Dermis microvascular lymphatic vessel endothelial cell (primary cell): ENCODE data around the gene AMIGO1. TPM values are rescaled to one million over a fixed set of nuclear protein-coding genes. Genes with fewer than 3 reads are reported as not detected.
"Not testable (repeated sequence)": the region's sequence is repeated elsewhere in the genome, so short reads cannot be mapped to it uniquely, and the experiment has no call there.

Experiments used
- DNase-seq, 2 donors: peaks; one replicate each; pipeline versions ENCODE4 v3.0.0 to v3.0.0-alpha.2; 2010; ENCODE audit warnings: low read depth in 2 of 2
- total RNA-seq: library from RNA; depleted of rRNA; stranded (reverse); fragments of >200 nt; gene quantifications from 2 replicates; pipeline ENCODE4 v1.2.1, GENCODE V29; 2014

AMIGO1 gene
- total RNA-seq, 1 donor from 2014 or later = 0.64 TPM

- DNase-seq = peak; percentile 82 to 89
Measured at GRCh38 chr1:109483672-109484518, 25.6 kb downstream of the AMIGO1 start, which contains the start of gene ATXN7L2. ATXN7L2 (plus strand) TSS chr1:109483905; CDS start chr1:109483954, 49 bp downstream.

GRCh38 chr1:109482791-109483671 lies 26.5 kb downstream of the AMIGO1 start:
- no peak for DNase-seq

- no peak for DNase-seq
Measured at GRCh38 chr1:109482242-109482641, 27.3 kb downstream of the AMIGO1 start.

GRCh38 chr1:109481646-109482045 lies 27.9 kb downstream of the AMIGO1 start:
- DNase-seq = no peak

GRCh38 chr1:109479901-109480300 lies 29.6 kb downstream of the AMIGO1 start:
- DNase-seq = no peak

GRCh38 chr1:109479311-109479710 lies 30.2 kb downstream of the AMIGO1 start:
- DNase-seq = no peak

- no peak for DNase-seq
Measured at GRCh38 chr1:109478806-109479205, 30.7 kb downstream of the AMIGO1 start.

- no peak for DNase-seq
Measured at GRCh38 chr1:109477821-109478220, 31.7 kb downstream of the AMIGO1 start.

GRCh38 chr1:109476825-109477224 lies 32.7 kb downstream of the AMIGO1 start:
- no peak for DNase-seq

GRCh38 chr1:109475261-109475660 lies 34.3 kb downstream of the AMIGO1 start:
- DNase-seq = no peak

- DNase-seq = no peak
Measured at GRCh38 chr1:109474697-109475096, 34.8 kb downstream of the AMIGO1 start.

GRCh38 chr1:109473284-109474057 lies 36.1 kb downstream of the AMIGO1 start:
- not testable (repeated sequence) for DNase-seq

- no peak for DNase-seq
Measured at GRCh38 chr1:109472779-109473178, 36.7 kb downstream of the AMIGO1 start.

GRCh38 chr1:109470245-109470644 lies 39.3 kb downstream of the AMIGO1 start:
- no peak for DNase-seq

GRCh38 chr1:109468903-109469302 lies 40.6 kb downstream of the AMIGO1 start:
- no peak for DNase-seq

- no peak for DNase-seq
Measured at GRCh38 chr1:109468061-109468460, 41.5 kb downstream of the AMIGO1 start.

GRCh38 chr1:109467301-109467777 lies 42.2 kb downstream of the AMIGO1 start:
- no peak for DNase-seq

GRCh38 chr1:109466452-109467300 lies 42.9 kb downstream of the AMIGO1 start, which contains the start of gene SYPL2:
SYPL2 (plus strand) TSS chr1:109466546; CDS start chr1:109466844, 298 bp downstream.
- DNase-seq = peak in 1 of 2 donors; percentile 27

GRCh38 chr1:109466125-109466451 lies 43.4 kb downstream of the AMIGO1 start:
- DNase-seq = no peak

- no peak for DNase-seq
Measured at GRCh38 chr1:109457819-109458218, 51.7 kb downstream of the AMIGO1 start.
